Activated CD4-positive, alpha-beta T cell treated with anti-CD3 and anti-CD28 coated beads, Interleukin-2, Interleukin-4, amounts not matched to agents 100 ng/mL and 50 ng/mL, durations not matched to agents 16 hours and 8 hours (primary cell): ENCODE data around the gene MFGE8.
"Not testable (repeated sequence)": the region's sequence is repeated elsewhere in the genome, so short reads cannot be mapped to it uniquely, and the experiment has no call there.

Experiments used
- DNase-seq: peaks from one replicate; pipeline ENCODE4 v3.0.0-alpha.2; 2020; ENCODE audit warnings: low spot score

Gene MFGE8

GRCh38 chr15:88913017-88913849, at the start of gene MFGE8:
TSS of gene MFGE8 (minus strand) at chr15:88913379. CDS start at chr15:88913319, 60 bp downstream.
- DNase-seq, result peak; percentile 58

GRCh38 chr15:88959445-88959844, 46.3 kb upstream of the MFGE8 start:
- DNase-seq, result no peak

- no peak for DNase-seq
Measured at GRCh38 chr15:88956906-88957305, 43.7 kb upstream of the MFGE8 start.

GRCh38 chr15:88956263-88956662, 43.1 kb upstream of the MFGE8 start:
- no peak for DNase-seq

GRCh38 chr15:88954431-88955277, 41.5 kb upstream of the MFGE8 start:
- no peak for DNase-seq

GRCh38 chr15:88950600-88951160, 37.5 kb upstream of the MFGE8 start:
- DNase-seq, result no peak

GRCh38 chr15:88949734-88950400, 36.7 kb upstream of the MFGE8 start:
- no peak for DNase-seq

- DNase-seq, result no peak
Measured at GRCh38 chr15:88940110-88940675, 27.0 kb upstream of the MFGE8 start.

GRCh38 chr15:88939486-88939806, 26.3 kb upstream of the MFGE8 start:
- DNase-seq, result no peak

GRCh38 chr15:88938802-88939485, 25.8 kb upstream of the MFGE8 start:
- no peak for DNase-seq

GRCh38 chr15:88934449-88934848, 21.3 kb upstream of the MFGE8 start:
- DNase-seq, result not testable (repeated sequence)

- DNase-seq, result no peak
Measured at GRCh38 chr15:88932875-88933330, 19.7 kb upstream of the MFGE8 start.

- DNase-seq, result no peak
Measured at GRCh38 chr15:88932271-88932874, 19.2 kb upstream of the MFGE8 start.

GRCh38 chr15:88930579-88930978, 17.4 kb upstream of the MFGE8 start:
- DNase-seq, result no peak

GRCh38 chr15:88929358-88930098, 16.3 kb upstream of the MFGE8 start:
- not testable (repeated sequence) for DNase-seq

- not testable (repeated sequence) for DNase-seq
Measured at GRCh38 chr15:88928192-88928591, 15.0 kb upstream of the MFGE8 start.

- not testable (repeated sequence) for DNase-seq
Measured at GRCh38 chr15:88925648-88926047, 12.5 kb upstream of the MFGE8 start.

GRCh38 chr15:88920892-88921435, 7.8 kb upstream of the MFGE8 start:
- peak; percentile 88 for DNase-seq

GRCh38 chr15:88920186-88920891, 7.2 kb upstream of the MFGE8 start:
- peak; percentile 57 for DNase-seq
